SK-N-SH treated with all-trans-retinoic acid at 6 μM for 48 hours (cell line): ENCODE measurements around the gene HRCT1.

Source experiments
- ATAC-seq: fragments of 200-7000 bp; cut with Tn5 transposase; 3 replicates; pipeline ENCODE4 v1.9.1; 2020; ENCODE audit warnings: mild to moderate bottlenecking, moderate library complexity
- ARNTL ChIP-seq: fragments of 450-650 bp; formaldehyde crosslinking; IDR thresholded peaks from 2 replicates; pipeline ENCODE4 v1.5.0; 2020; ENCODE audit warnings: low read depth, mild to moderate bottlenecking, moderate library complexity, borderline replicate concordance
- BACH2 ChIP-seq: fragments of 250-450 bp; sonication (Bioruptor Pico); IDR thresholded peaks from 2 replicates; pipeline ENCODE4 v1.9.0; 2021; ENCODE audit warnings: mild to moderate bottlenecking, borderline replicate concordance
- CREB5 ChIP-seq: fragments of 250-450 bp; sonication (Bioruptor Pico); IDR thresholded peaks from 2 replicates; pipeline ENCODE4 v1.5.1; 2020; ENCODE audit warnings: low read depth, mild to moderate bottlenecking, moderate library complexity
- CSDC2 ChIP-seq: fragments of 250-450 bp; sonication (Bioruptor Pico); IDR thresholded peaks from 2 replicates; pipeline ENCODE4 v1.5.0; 2020; ENCODE audit warnings: mild to moderate bottlenecking, moderate library complexity
- CSRNP3 ChIP-seq: fragments of 250-450 bp; sonication (Bioruptor Pico); IDR thresholded peaks from 2 replicates; pipeline ENCODE4 v1.5.1; 2021; ENCODE audit warnings: mild to moderate bottlenecking, moderate library complexity
- ESRRG ChIP-seq: fragments of 250-450 bp; sonication (Bioruptor Pico); IDR thresholded peaks from 2 replicates; pipeline ENCODE4 v1.6.1; 2021; ENCODE audit warnings: mild to moderate bottlenecking
- GLIS3 ChIP-seq: fragments of 250-450 bp; sonication (Bioruptor Pico); IDR thresholded peaks from 2 replicates; pipeline ENCODE4 v1.5.0; 2020; ENCODE audit warnings: mild to moderate bottlenecking, moderate library complexity
- ISL1 ChIP-seq: fragments of 250-450 bp; sonication (Bioruptor Pico); IDR thresholded peaks from 2 replicates; pipeline ENCODE4 v2.1.2; 2022; ENCODE audit warnings: mild to moderate bottlenecking, moderate library complexity
- OSR1 ChIP-seq: fragments of 250-450 bp; sonication (Bioruptor Pico); IDR thresholded peaks from 2 replicates; pipeline ENCODE4 v1.8.0; 2022; ENCODE audit warnings: moderate library complexity, mild to moderate bottlenecking, inconsistent platforms
- PPARA ChIP-seq: fragments of 250-450 bp; sonication (Bioruptor Pico); IDR thresholded peaks from 2 replicates; pipeline ENCODE4 v1.5.0; 2020; ENCODE audit warnings: mild to moderate bottlenecking, borderline replicate concordance
- RARB ChIP-seq: fragments of 250-450 bp; sonication (Bioruptor Pico); IDR thresholded peaks from 2 replicates; pipeline ENCODE4 v1.8.0; 2021; ENCODE audit warnings: mild to moderate bottlenecking, moderate library complexity
- SNAI2 ChIP-seq: fragments of 250-450 bp; sonication (Bioruptor Pico); IDR thresholded peaks from 2 replicates; pipeline ENCODE4 v1.5.0; 2020; ENCODE audit warnings: mild to moderate bottlenecking, moderate library complexity
- TCF4 ChIP-seq: fragments of 250-450 bp; sonication (Bioruptor Pico); IDR thresholded peaks from 2 replicates; pipeline ENCODE4 v1.8.0; 2021; ENCODE audit warnings: mild to moderate bottlenecking, moderate library complexity, borderline replicate concordance
- TOX ChIP-seq: fragments of 250-450 bp; sonication (Bioruptor Pico); IDR thresholded peaks from 2 replicates; pipeline ENCODE4 v1.8.0; 2021; ENCODE audit warnings: mild to moderate bottlenecking, moderate library complexity, borderline replicate concordance
- ZC3H10 ChIP-seq: fragments of 250-450 bp; sonication (Bioruptor Pico); IDR thresholded peaks from 2 replicates; pipeline ENCODE4 v1.5.1; 2021; ENCODE audit warnings: mild to moderate bottlenecking, moderate library complexity
- ZFP3 ChIP-seq: fragments of 250-450 bp; sonication (Bioruptor Pico); IDR thresholded peaks from 2 replicates; pipeline ENCODE4 v1.5.0; 2020; ENCODE audit warnings: mild to moderate bottlenecking, moderate library complexity
- ZNF565 ChIP-seq: fragments of 450-650 bp; formaldehyde crosslinking; conservative IDR thresholded peaks from 2 replicates; pipeline ENCODE4 v1.5.0; 2020; ENCODE audit warnings: low read depth, mild to moderate bottlenecking, moderate library complexity
- ZNF70 ChIP-seq: fragments of 450-650 bp; formaldehyde crosslinking; IDR thresholded peaks from 2 replicates; pipeline ENCODE4 v1.5.0; 2020; ENCODE audit warnings: mild to moderate bottlenecking, moderate library complexity
- ZNF8 ChIP-seq: fragments of 450-650 bp; formaldehyde crosslinking; IDR thresholded peaks from 2 replicates; pipeline ENCODE4 v1.5.0; 2020; ENCODE audit warnings: mild to moderate bottlenecking, moderate library complexity
- TF ChIP-seq, protein P1 (sequence below): fragments of 250-450 bp; sonication (Bioruptor Pico); IDR thresholded peaks from 2 replicates; pipeline ENCODE4 v1.8.0; 2020; ENCODE audit warnings: mild to moderate bottlenecking, moderate library complexity, borderline replicate concordance
- TF ChIP-seq, protein P2 (sequence below): fragments of 250-450 bp; sonication (Bioruptor Pico); IDR thresholded peaks from 2 replicates; pipeline ENCODE4 v1.5.0; 2020; ENCODE audit warnings: mild to moderate bottlenecking, moderate library complexity

HRCT1 gene

DNA sequence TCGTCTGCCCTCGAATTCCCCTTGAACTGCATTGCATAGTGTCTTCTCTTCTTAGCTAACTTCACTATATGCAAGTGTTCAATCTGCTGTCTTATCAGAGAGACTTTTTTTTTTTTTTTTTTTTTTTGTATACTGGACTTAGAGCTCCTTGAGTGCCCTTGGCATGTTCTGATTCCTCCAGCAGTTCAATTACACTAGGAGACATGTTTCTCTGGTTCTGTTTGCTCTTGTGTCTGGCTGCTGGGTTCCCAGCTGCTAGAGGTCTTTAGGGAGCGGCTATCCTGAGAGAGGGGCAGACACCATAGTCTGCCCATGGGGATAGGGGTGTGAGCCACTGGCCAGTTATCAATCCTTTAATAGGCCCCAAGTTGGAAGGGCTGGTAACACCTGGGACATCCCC, 38.8 kb downstream of the HRCT1 start:
- TF ChIP-seq TCF4 = no peak
- ATAC-seq = no peak

- ATAC-seq = peak; percentile 94
- TF ChIP-seq CSRNP3 (CRISPR knock-in tag) (no peak), PPARA (CRISPR knock-in tag) (0 out of 2 replicates have a peak, but pooled peaks have one; percentile 1)
These were observed 39.5 kb downstream of the HRCT1 start for GRCh38 chr9:35945341-35946018.

DNA sequence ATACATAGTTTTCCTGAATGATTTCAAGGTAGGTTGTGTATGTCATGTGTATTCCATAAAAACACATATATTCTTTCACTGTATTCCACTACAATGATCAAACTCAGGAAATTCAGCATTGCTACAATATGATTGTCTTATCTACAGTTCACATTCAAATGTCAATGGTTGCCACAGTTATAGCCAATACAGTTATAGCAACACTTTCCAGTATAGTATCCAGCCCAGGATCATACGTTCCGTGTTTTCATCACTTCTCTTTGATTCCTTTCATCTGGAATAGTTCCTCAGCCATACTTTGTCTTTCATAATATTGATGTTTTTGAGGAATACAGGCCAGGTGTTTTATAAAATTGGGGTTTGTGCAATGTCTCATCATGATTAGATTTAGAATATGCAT, 42.4 kb downstream of the HRCT1 start:
- ATAC-seq = no peak
- TF ChIP-seq, protein P1, sequence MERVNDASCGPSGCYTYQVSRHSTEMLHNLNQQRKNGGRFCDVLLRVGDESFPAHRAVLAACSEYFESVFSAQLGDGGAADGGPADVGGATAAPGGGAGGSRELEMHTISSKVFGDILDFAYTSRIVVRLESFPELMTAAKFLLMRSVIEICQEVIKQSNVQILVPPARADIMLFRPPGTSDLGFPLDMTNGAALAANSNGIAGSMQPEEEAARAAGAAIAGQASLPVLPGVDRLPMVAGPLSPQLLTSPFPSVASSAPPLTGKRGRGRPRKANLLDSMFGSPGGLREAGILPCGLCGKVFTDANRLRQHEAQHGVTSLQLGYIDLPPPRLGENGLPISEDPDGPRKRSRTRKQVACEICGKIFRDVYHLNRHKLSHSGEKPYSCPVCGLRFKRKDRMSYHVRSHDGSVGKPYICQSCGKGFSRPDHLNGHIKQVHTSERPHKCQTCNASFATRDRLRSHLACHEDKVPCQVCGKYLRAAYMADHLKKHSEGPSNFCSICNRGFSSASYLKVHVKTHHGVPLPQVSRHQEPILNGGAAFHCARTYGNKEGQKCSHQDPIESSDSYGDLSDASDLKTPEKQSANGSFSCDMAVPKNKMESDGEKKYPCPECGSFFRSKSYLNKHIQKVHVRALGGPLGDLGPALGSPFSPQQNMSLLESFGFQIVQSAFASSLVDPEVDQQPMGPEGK (CRISPR knock-in tag) = no peak
- no peak for TF ChIP-seq SNAI2 (CRISPR knock-in tag)
- no peak for TF ChIP-seq CSDC2 (CRISPR knock-in tag)
- no peak for TF ChIP-seq BACH2 (CRISPR knock-in tag)

DNA sequence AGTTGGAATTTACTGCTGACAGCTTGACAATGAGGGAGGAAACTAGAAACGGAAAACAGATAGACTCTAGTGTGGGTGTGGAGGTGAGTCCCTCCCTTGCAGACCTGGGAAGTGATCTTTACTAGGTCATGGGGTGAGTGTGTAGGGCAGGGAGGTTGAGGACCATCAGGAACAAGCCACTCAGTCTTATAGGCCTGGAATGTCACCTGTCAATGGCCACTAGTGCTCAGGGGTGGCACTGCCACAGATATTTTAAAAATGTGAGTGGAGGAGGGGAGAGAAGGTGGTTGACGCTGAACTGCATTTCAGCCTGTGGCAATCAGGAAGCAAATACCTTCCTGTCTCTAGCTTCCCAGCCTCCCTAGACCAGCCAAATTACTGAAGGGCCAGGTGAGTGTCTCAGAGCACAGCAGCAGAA, 42.9 kb downstream of the HRCT1 start:
- no peak for ATAC-seq
- no peak for TF ChIP-seq BACH2 (CRISPR knock-in tag)
- TF ChIP-seq ZNF70 (CRISPR knock-in tag) = no peak
- TF ChIP-seq, protein P2, sequence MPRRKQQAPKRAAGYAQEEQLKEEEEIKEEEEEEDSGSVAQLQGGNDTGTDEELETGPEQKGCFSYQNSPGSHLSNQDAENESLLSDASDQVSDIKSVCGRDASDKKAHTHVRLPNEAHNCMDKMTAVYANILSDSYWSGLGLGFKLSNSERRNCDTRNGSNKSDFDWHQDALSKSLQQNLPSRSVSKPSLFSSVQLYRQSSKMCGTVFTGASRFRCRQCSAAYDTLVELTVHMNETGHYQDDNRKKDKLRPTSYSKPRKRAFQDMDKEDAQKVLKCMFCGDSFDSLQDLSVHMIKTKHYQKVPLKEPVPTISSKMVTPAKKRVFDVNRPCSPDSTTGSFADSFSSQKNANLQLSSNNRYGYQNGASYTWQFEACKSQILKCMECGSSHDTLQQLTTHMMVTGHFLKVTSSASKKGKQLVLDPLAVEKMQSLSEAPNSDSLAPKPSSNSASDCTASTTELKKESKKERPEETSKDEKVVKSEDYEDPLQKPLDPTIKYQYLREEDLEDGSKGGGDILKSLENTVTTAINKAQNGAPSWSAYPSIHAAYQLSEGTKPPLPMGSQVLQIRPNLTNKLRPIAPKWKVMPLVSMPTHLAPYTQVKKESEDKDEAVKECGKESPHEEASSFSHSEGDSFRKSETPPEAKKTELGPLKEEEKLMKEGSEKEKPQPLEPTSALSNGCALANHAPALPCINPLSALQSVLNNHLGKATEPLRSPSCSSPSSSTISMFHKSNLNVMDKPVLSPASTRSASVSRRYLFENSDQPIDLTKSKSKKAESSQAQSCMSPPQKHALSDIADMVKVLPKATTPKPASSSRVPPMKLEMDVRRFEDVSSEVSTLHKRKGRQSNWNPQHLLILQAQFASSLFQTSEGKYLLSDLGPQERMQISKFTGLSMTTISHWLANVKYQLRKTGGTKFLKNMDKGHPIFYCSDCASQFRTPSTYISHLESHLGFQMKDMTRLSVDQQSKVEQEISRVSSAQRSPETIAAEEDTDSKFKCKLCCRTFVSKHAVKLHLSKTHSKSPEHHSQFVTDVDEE (CRISPR knock-in tag) = no peak
- no peak for TF ChIP-seq RARB (CRISPR knock-in tag)
- no peak for TF ChIP-seq SNAI2 (CRISPR knock-in tag)
- no peak for TF ChIP-seq CREB5 (CRISPR knock-in tag)
- no peak for TF ChIP-seq ZC3H10
- TF ChIP-seq OSR1 = no peak
- TF ChIP-seq ZFP3 (CRISPR knock-in tag) = no peak
- no peak for TF ChIP-seq ZNF8
- TF ChIP-seq, protein P1 (CRISPR knock-in tag) = no peak
- TF ChIP-seq ESRRG (CRISPR knock-in tag) = no peak
- TF ChIP-seq PPARA (CRISPR knock-in tag) = no peak
- no peak for TF ChIP-seq CSDC2 (CRISPR knock-in tag)
- no peak for TF ChIP-seq GLIS3 (CRISPR knock-in tag)

DNA sequence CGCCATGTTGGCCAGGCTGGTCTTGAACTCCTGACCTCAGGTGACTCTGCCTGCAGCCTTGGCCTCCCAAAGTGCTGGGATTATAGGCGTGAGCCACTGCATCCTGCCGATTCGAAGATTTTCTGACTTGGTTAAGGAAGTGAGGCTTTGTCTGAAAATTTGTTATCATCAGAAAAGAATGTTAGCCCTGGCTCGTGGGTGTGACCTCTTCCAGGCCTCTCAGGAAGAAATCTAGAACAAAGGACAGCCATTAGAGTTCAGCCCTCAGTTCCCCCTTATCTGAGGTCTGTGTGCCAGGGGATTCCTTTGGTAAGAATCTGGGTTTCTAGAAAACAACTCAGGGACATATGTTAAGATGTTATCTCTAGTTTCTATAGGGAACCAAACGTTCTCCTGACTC, 45.7 kb downstream of the HRCT1 start:
- ATAC-seq = no peak
- TF ChIP-seq ARNTL (CRISPR knock-in tag) (no peak), RARB (CRISPR knock-in tag) (no peak), ZNF70 (CRISPR knock-in tag) (no peak), TOX (CRISPR knock-in tag) (no peak), ZNF8 (no peak), SNAI2 (CRISPR knock-in tag) (no peak), ZNF565 (CRISPR knock-in tag) (no peak), GLIS3 (CRISPR knock-in tag) (no peak), CSDC2 (CRISPR knock-in tag) (no peak), TCF4 (no peak), OSR1 (no peak), BACH2 (CRISPR knock-in tag) (no peak), ISL1 (CRISPR knock-in tag) (no peak)
- TF ChIP-seq, protein P1 (CRISPR knock-in tag) = no peak
